Measurements from ENCODE around the gene DNAJC4. TPM values are rescaled to one million over a fixed set of nuclear protein-coding genes. Genes with fewer than 3 reads are reported as not detected.

DNAJC4 gene
- total RNA-seq, 2 experiments from 2014 or later = 39.5 to 40.5 TPM

DNA sequence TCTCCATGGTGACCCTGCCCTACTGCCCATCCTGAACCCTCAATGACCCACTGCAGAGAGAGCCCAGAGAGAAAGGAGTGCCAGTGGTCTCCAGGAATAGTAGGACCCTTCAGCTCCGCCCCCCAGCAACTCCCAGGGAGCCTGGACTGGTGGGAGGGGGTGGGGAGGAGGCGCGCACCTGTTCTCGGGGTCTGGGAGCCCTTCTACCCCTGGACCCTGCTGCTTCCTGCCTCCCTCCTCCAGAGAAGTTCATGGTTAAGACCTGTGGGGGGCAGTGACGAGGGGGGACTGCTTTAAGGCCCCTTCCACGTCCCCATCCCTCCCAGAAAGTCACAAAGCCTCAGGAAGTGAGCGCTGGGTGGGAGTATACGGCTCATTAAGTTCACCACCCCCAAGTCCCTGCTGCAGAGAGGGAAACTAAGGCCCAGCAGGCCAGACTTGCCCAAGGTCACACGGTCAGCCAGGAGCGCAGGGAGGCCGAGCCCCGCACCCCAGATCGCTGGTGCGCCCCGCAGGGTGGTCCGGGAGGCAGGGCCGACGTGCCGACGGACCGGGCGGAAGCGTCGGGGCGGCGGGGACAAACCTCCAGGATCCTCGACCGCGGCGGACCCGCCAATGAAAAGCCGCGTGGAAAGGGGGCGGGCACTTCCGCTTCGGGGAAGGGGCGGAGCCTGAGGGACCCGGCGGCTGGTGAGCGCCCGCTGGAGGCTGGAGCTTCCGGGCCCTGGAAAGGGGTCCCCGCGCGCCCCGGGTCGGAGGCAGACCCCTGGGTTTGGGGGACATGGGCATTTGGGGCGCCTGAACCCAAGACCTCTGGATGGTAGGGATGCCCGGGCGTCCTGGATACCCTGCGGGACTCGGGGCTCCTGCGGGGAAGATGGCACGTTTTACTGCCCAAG, 4.5 kb upstream of the DNAJC4 start, which contains the start of the genes NUDT22 and TRPT1:
Gene NUDT22, plus strand, starts transcription at position 667 of the 899 bp plus-strand sequence. CDS start 379 bp downstream, outside the sequence.
Gene TRPT1, minus strand, starts transcription at position 579 of the 899 bp plus-strand sequence. Its CDS starts 326 bp downstream, at position 253.
- ChIA-PET POLR2A (interaction anchor here (0.6 to 1.0 kb wide), 3 partner anchors 15 to 116 kb away, joined by 3 to 4 read pairs (median 3); no protein-coding TSS in a partner anchor), CTCF (interaction anchor here (0.7 to 9.2 kb wide), 7 partner anchors 10 to 78 kb away, joined by 3 to 94 read pairs (median 8); partner anchors contain the start of gene FERMT3)
- H3K36me3 Mint-ChIP-seq (ENCODE audit: low read depth) = peaks cover 5% of the 10 kb centered on the region
- DNase-seq = peak; percentile 94
- H3K9me3 Mint-ChIP-seq = no peaks in the 10 kb centered on the region
- no peaks in the 10 kb centered on the region for H3K27me3 Mint-ChIP-seq
- peak within 1 kb of the TSS; percentile 90 for H3K27ac Mint-ChIP-seq
- H3K4me1 Mint-ChIP-seq = peaks cover 38% of the 10 kb centered on the region
- peak within 1 kb of the TSS; percentile 86 for H3K4me3 Mint-ChIP-seq

GRCh38 chr11:64226507-64227051, 3.8 kb upstream of the DNAJC4 start:
- H3K9me3 Mint-ChIP-seq = no peaks in the 10 kb centered on the region
- DNase-seq = peak; percentile 73
- H3K4me3 Mint-ChIP-seq = peak overlapping the region; percentile 86
- ChIA-PET CTCF (interaction anchor here (0.7 to 9.2 kb wide), 9 partner anchors 11 to 78 kb away, joined by 3 to 94 read pairs (median 7); partner anchors contain the start of genes FERMT3 and PLCB3), POLR2A (interaction anchor here (0.6 to 1.0 kb wide), 2 partner anchors 15 to 78 kb away, joined by 3 read pairs; no protein-coding TSS in a partner anchor)
- no peaks in the 10 kb centered on the region for H3K27me3 Mint-ChIP-seq
- peaks cover 5% of the 10 kb centered on the region for H3K36me3 Mint-ChIP-seq (ENCODE audit: low read depth)
- peak overlapping the region; percentile 87 for H3K27ac Mint-ChIP-seq
- peaks cover 43% of the 10 kb centered on the region for H3K4me1 Mint-ChIP-seq

GRCh38 chr11:64227405-64227956, 2.9 kb upstream of the DNAJC4 start:
- DNase-seq = no peak
- H3K27ac Mint-ChIP-seq = peak overlapping the region; percentile 87
- peak overlapping the region; percentile 86 for H3K4me3 Mint-ChIP-seq
- no peaks in the 10 kb centered on the region for H3K9me3 Mint-ChIP-seq
- peaks cover 5% of the 10 kb centered on the region for H3K36me3 Mint-ChIP-seq (ENCODE audit: low read depth)
- ChIA-PET CTCF (interaction anchor here (1.0 to 9.2 kb wide), 6 partner anchors 14 to 77 kb away, joined by 3 to 94 read pairs (median 8); partner anchors contain the start of genes FERMT3, FKBP2 and PLCB3), POLR2A (no interaction called here)
- H3K27me3 Mint-ChIP-seq = no peaks in the 10 kb centered on the region
- peaks cover 51% of the 10 kb centered on the region for H3K4me1 Mint-ChIP-seq

- Mint-ChIP-seq H3K36me3 (ENCODE audit: low read depth) (peaks cover 5% of the 10 kb centered on the region), H3K9me3 (no peaks in the 10 kb centered on the region), H3K4me3 (peak overlapping the region; percentile 87), H3K27me3 (no peaks in the 10 kb centered on the region), H3K4me1 (peaks cover 59% of the 10 kb centered on the region), H3K27ac (peak overlapping the region; percentile 94)
- ChIA-PET CTCF (interaction anchor here (0.7 to 9.2 kb wide), 4 partner anchors 12 to 75 kb away, joined by 3 to 94 read pairs (median 3); partner anchors contain the start of gene FERMT3), POLR2A (no interaction called here)
- no peak for DNase-seq
Observed at GRCh38 chr11:64229090-64229743, 1.1 kb upstream of the DNAJC4 start.

DNA sequence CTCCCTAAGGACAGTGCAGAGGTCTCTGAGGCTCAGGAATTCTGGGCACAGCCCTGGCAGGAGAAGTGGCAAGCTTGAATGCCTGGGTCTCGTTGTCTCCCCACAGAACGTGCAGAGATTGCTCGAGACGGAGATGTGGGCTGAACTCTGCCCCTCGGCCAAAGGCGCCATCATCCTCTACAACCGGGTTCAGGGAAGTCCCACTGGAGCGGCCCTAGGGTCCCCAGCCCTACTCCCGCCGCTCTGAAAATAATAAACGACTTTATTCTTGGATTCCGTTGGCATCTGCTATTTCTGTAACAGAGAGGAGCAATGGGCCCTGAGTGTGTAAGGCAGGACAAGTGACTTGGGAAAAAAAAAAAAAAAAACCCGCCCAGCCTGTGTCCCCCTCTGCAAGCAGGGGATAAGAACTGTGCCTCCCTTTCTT, 591 bp upstream of the DNAJC4 start:
- no peaks in the 10 kb centered on the region for H3K9me3 Mint-ChIP-seq
- H3K27me3 Mint-ChIP-seq = no peaks in the 10 kb centered on the region
- ChIA-PET POLR2A (no interaction called here), CTCF (interaction anchor here (0.6 to 9.2 kb wide), 5 partner anchors 10 to 74 kb away, joined by 3 to 94 read pairs (median 3); partner anchors contain the start of gene FERMT3)
- peak overlapping the region; percentile 94 for H3K27ac Mint-ChIP-seq
- peaks cover 5% of the 10 kb centered on the region for H3K36me3 Mint-ChIP-seq (ENCODE audit: low read depth)
- no peak for DNase-seq
- H3K4me3 Mint-ChIP-seq = peak overlapping the region; percentile 87
- H3K4me1 Mint-ChIP-seq = peaks cover 58% of the 10 kb centered on the region

DNA sequence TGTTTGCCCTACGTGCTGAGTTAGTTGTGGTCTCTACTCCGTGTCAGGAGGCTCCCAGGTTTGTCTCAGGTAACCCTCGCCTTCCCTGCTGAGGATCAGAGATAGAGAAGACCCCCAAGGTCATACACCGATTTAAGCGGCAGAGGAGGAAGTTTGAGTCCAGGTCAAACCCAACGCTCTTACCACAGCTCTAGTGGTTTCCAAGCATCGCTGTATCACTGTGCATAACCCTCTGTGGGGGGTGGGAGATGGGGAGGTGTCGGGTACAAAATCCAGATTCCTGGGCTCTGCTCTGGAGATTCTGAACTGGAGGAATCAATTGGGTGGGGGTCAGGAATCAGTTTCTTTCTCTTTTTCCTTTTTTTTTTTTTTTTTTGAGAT, 627 bp downstream of the DNAJC4 start:
- H3K4me1 Mint-ChIP-seq = peaks cover 61% of the 10 kb centered on the region

DNA sequence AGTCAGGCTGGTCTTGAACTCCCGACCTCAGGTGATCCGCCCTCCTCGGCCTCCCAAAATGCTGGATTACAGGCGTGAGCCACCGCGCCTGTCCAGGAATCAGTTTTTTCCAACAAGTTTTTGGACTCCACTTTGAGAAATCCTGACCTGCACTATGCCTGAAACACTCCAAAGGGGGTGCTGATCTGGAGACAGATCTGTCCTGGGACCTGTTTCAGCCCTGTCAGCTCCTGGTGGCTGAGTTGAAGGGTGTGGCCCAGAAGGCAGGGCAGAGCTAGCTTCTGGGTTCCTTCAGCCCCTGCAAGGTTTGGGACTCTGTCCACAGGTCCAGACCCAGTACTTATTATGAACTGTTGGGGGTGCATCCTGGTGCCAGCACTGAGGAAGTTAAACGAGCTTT, 1.2 kb downstream of the DNAJC4 start:
- CTCF ChIA-PET = interaction anchor here (0.6 to 1.7 kb wide), 5 partner anchors 11 to 111 kb away, joined by 3 to 4 read pairs (median 4); no protein-coding TSS in a partner anchor
- H3K4me1 Mint-ChIP-seq = peaks cover 62% of the 10 kb centered on the region

More for the DNA sequence above, 627 bp downstream of the DNAJC4 start:
- ChIA-PET POLR2A (no interaction called here), CTCF (interaction anchor here (0.6 to 1.2 kb wide), 3 partner anchors 12 to 95 kb away, joined by 4 read pairs; no protein-coding TSS in a partner anchor)
- Mint-ChIP-seq H3K4me3 (peak overlapping the region; percentile 87), H3K36me3 (ENCODE audit: low read depth) (peaks cover 7% of the 10 kb centered on the region), H3K9me3 (no peaks in the 10 kb centered on the region), H3K27me3 (no peaks in the 10 kb centered on the region), H3K27ac (peak overlapping the region; percentile 94)
- no peak for DNase-seq

DNA sequence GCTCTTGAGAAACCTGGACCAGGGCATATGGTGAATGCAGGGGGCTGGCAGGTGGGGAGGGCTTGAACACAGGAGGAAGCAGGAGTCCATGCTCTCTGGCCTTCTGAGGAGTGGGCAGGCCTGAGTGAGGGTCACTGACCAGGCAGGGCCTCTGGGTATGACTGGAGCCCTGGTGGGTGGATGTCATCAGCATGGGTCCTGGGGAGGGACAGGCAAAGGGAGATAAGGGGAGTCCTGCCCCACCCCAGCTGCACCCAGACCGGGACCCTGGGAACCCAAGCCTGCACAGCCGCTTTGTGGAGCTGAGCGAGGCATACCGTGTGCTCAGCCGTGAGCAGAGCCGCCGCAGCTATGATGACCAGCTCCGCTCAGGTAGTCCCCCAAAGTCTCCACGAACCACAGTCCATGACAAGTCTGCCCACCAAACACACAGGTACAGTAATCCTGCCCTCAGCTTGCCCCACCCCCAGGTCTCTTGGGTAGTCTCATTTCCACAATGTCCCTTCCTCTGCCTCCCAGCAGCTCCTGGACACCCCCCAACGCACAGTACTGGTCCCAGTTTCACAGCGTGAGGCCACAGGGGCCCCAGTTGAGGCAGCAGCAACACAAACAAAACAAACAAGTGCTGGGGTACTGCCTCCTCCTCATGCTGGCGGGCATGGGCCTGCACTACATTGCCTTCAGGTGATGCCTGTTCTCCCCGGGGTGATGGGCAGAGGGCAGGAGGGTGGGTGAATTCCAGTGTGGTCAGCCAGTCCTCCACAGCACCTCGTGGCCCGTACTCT, 2.0 kb downstream of the DNAJC4 start:
- Mint-ChIP-seq H3K9me3 (no peaks in the 10 kb centered on the region), H3K4me1 (peaks cover 65% of the 10 kb centered on the region), H3K27me3 (no peaks in the 10 kb centered on the region), H3K4me3 (peak overlapping the region; percentile 52), H3K27ac (peak overlapping the region; percentile 46), H3K36me3 (ENCODE audit: low read depth) (peaks cover 9% of the 10 kb centered on the region)
- POLR2A ChIA-PET = interaction anchor here (0.6 to 1.0 kb wide), 2 partner anchors 9 to 45 kb away, joined by 3 read pairs; partner anchors contain the start of gene FKBP2
- CTCF ChIA-PET = interaction anchor here (0.6 to 2.0 kb wide), 13 partner anchors 9 to 217 kb away, joined by 3 to 6 read pairs (median 4); partner anchors contain the start of genes ESRRA and PLCB3
- DNase-seq = no peak

More for the DNA sequence above, 1.2 kb downstream of the DNAJC4 start:
- DNase-seq = no peak
- Mint-ChIP-seq H3K9me3 (no peaks in the 10 kb centered on the region), H3K27me3 (no peaks in the 10 kb centered on the region), H3K36me3 (ENCODE audit: low read depth) (peaks cover 7% of the 10 kb centered on the region), H3K27ac (no peak overlapping the region), H3K4me3 (peak overlapping the region; percentile 87)
- POLR2A ChIA-PET = no interaction called here

DNA sequence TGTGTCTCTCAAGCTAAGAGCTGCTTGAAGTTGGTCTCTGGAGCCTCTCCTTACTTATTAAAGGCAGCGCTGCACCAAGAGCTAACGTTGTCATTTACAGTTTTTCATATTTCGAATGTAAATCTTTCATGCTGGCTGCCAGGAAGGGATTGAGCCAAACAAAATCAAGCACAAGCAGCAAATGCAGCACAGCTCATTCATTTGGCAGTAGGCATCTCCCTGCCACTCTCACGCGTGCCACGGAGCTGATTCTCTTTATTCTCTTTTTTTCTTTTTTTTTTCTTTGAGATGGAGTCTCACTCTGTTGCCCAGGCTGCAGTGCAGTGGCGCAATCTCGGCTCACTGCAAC, 2.6 kb downstream of the DNAJC4 start:
- Mint-ChIP-seq H3K27ac (no peak overlapping the region), H3K36me3 (ENCODE audit: low read depth) (peaks cover 13% of the 10 kb centered on the region), H3K4me3 (peak overlapping the region; percentile 14), H3K4me1 (peaks cover 62% of the 10 kb centered on the region), H3K9me3 (no peaks in the 10 kb centered on the region), H3K27me3 (no peaks in the 10 kb centered on the region)
- ChIA-PET POLR2A (interaction anchor here (0.6 to 1.0 kb wide), 3 partner anchors 8 to 72 kb away, joined by 3 read pairs; partner anchors contain the start of gene FKBP2), CTCF (interaction anchor here (0.6 to 2.0 kb wide), 12 partner anchors 10 to 218 kb away, joined by 3 to 6 read pairs (median 4); partner anchors contain the start of genes ESRRA and PLCB3)
- DNase-seq = no peak

- POLR2A ChIA-PET = no interaction called here
- H3K36me3 Mint-ChIP-seq (ENCODE audit: low read depth) = peaks cover 13% of the 10 kb centered on the region
- CTCF ChIA-PET = interaction anchor here (1.0 to 2.0 kb wide), 4 partner anchors 10 to 71 kb away, joined by 3 to 6 read pairs (median 4); partner anchors contain the start of gene ESRRA
- H3K27ac Mint-ChIP-seq = peak within 1 kb of the TSS; percentile 73
- peak within 1 kb of the TSS; percentile 83 for H3K4me3 Mint-ChIP-seq
- no peaks in the 10 kb centered on the region for H3K9me3 Mint-ChIP-seq
- H3K4me1 Mint-ChIP-seq = peaks cover 61% of the 10 kb centered on the region
- H3K27me3 Mint-ChIP-seq = no peaks in the 10 kb centered on the region
- DNase-seq = peak; percentile 71
Observed at GRCh38 chr11:64233913-64234586, 3.7 kb downstream of the DNAJC4 start, which contains the start of gene VEGFB. TSS of gene VEGFB (plus strand) at chr11:64234584. CDS start at chr11:64234834, 250 bp downstream.
